Choroid plexus epithelial cell (primary cell): Measurements from ENCODE around the gene KRTAP6-1.

Source experiments
- DNase-seq: peaks from one replicate; pipeline ENCODE4 v3.0.0-alpha.2; 2010; ENCODE audit warnings: low read depth
- H3K4me3 ChIP-seq: 2 replicates; pipeline ENCODE4 v1.5.1; 2011; ENCODE audit warnings: low read depth, mild to moderate bottlenecking, control low read depth, low read length, moderate library complexity
- TF ChIP-seq, protein P1 (sequence below): conservative IDR thresholded peaks from 2 replicates; pipeline ENCODE4 v1.5.1; 2011; ENCODE audit warnings: low read depth, mild to moderate bottlenecking, control low read depth, inconsistent platforms, low read length, moderate library complexity

Gene KRTAP6-1

GRCh38 chr21:30612132-30612531 lies 1.6 kb downstream of the KRTAP6-1 start:
- TF ChIP-seq, protein P1, sequence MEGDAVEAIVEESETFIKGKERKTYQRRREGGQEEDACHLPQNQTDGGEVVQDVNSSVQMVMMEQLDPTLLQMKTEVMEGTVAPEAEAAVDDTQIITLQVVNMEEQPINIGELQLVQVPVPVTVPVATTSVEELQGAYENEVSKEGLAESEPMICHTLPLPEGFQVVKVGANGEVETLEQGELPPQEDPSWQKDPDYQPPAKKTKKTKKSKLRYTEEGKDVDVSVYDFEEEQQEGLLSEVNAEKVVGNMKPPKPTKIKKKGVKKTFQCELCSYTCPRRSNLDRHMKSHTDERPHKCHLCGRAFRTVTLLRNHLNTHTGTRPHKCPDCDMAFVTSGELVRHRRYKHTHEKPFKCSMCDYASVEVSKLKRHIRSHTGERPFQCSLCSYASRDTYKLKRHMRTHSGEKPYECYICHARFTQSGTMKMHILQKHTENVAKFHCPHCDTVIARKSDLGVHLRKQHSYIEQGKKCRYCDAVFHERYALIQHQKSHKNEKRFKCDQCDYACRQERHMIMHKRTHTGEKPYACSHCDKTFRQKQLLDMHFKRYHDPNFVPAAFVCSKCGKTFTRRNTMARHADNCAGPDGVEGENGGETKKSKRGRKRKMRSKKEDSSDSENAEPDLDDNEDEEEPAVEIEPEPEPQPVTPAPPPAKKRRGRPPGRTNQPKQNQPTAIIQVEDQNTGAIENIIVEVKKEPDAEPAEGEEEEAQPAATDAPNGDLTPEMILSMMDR: no peak
- H3K4me3 ChIP-seq: no peak overlapping the region
- no peak for DNase-seq

- DNase-seq: no peak
- TF ChIP-seq, protein P1: no peak
- H3K4me3 ChIP-seq: no peak overlapping the region
Observed at GRCh38 chr21:30605968-30606367, 7.8 kb downstream of the KRTAP6-1 start.

DNA sequence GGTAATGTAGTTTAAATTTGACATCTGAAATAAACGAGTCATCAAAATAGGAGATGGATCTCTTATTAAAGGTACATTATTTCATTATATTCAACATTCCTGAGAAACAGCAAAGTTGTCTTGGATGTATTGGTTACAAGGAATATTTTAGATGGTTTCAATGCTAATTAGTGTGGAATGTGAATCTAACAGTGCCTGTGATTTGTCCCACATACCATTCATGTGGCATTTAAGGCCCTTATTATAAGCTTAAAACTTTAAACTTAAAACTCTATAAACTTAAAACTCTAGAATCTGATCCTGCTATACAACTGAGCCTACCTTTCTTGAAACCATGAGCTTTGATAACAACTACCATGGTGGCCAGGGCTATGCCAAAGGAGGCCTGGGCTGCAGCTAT lies 12.9 kb downstream of the KRTAP6-1 start, which contains the start of gene KRTAP22-1:
TSS of gene KRTAP22-1 (plus strand) at position 301 of the 400 bp plus-strand sequence.
- DNase-seq: no peak
- TF ChIP-seq, protein P1: no peak
- H3K4me3 ChIP-seq: no peak within 1 kb of the TSS

GRCh38 chr21:30598802-30599201 lies 14.9 kb downstream of the KRTAP6-1 start, which contains the start of gene KRTAP6-2:
Gene KRTAP6-2 (minus strand): TSS chr21:30598902. CDS start chr21:30598874, 28 bp downstream.
- no peak within 1 kb of the TSS for H3K4me3 ChIP-seq
- DNase-seq: no peak
- TF ChIP-seq, protein P1: no peak

DNA sequence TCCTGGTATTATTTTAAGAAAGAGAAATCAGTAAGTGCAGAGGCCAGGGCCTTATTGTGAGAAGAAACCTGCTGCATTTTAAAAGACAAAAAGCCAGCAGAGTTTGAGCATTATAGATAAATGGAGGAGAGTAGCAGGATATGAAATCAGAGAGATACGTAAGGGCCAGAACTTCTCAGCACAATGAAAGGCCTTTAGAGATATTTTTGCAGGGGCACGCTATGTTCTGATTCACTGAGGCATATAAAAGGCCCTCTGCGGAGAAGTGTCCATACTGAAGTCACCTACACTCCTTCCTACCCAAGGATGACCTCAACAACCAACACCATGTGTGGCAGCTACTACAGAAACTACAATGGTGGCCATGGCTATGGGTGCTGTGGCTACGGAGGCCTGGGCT lies 21.6 kb downstream of the KRTAP6-1 start, which contains the start of gene KRTAP6-3:
TSS of gene KRTAP6-3 (plus strand) at position 301 of the 400 bp plus-strand sequence. CDS start at position 307, 6 bp downstream.
- no peak within 1 kb of the TSS for H3K4me3 ChIP-seq
- TF ChIP-seq, protein P1: no peak
- no peak for DNase-seq

- no peak within 1 kb of the TSS for H3K4me3 ChIP-seq
- no peak for DNase-seq
- TF ChIP-seq, protein P1: no peak
Observed at GRCh38 chr21:30590297-30590696, 23.4 kb downstream of the KRTAP6-1 start, which contains the start of gene KRTAP22-2. Gene KRTAP22-2 (minus strand): TSS chr21:30590397.

GRCh38 chr21:30582870-30583269 lies 30.9 kb downstream of the KRTAP6-1 start:
- H3K4me3 ChIP-seq: no peak overlapping the region
- TF ChIP-seq, protein P1: no peak
- no peak for DNase-seq
